ENCODE results near the gene KIAA1549. TPM values are rescaled to one million over a fixed set of nuclear protein-coding genes. Genes with fewer than 3 reads are reported as not detected.
"Not testable (repeated sequence)": the region's sequence is repeated elsewhere in the genome, so short reads cannot be mapped to it uniquely, and the experiment has no call there.

Gene KIAA1549
- total and polyA plus RNA-seq, 2 donors = 0.48 to 1.9 TPM

- H3K27ac ChIP-seq (ENCODE audit: low read depth in 1 of 2, low read length in 1 of 2); H3K4me3 ChIP-seq (ENCODE audit: low read length in 2 of 2); H3K9me3 ChIP-seq (ENCODE audit: control insufficient read depth in 2 of 2, insufficient read depth in 1 of 2, low read length in 1 of 2); DNase-seq (ENCODE audit: low read depth in 6 of 9, low spot score in 9 of 9); H3K4me1 ChIP-seq (ENCODE audit: control insufficient read depth in 2 of 2, insufficient read depth in 2 of 2, low read length in 2 of 2); H3K27me3 ChIP-seq (ENCODE audit: control insufficient read depth in 2 of 2, insufficient read depth in 1 of 2, low read length in 1 of 2); H3K36me3 ChIP-seq (ENCODE audit: control insufficient read depth in 2 of 2, insufficient read depth in 2 of 2, low read length in 1 of 2): not testable (repeated sequence)
- WGBS = 90% methylated on average over 1 of the region's 1 CpG
These were observed 40.6 kb downstream of the KIAA1549 start for GRCh38 chr7:138940602-138941001.

DNA sequence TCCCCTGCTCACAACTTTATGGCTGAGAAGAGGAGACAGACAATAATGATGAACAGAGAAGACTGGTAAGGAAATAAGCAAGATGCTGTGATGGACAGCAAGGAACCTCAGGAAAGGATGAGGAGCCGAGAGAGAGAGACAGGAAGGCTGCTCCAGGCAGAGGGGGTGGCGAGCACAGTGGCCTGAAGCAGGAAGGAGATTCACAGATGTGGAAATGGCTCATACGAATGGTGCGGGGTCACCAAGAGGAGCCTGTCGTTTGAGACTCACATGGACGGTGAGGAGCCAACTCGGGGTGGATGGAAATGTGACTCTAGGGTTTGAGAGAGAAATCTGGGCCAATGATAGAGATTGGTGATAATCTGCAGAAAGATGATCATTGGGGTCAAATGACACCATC lies 43.7 kb downstream of the KIAA1549 start:
- 95% methylated on average over 7 of the region's 7 CpGs for WGBS
- Histone ChIP-seq H3K4me3 (ENCODE audit: low read length in 2 of 2) (no peak overlapping the region), H3K27ac (ENCODE audit: low read depth in 1 of 2, low read length in 1 of 2) (no peak overlapping the region), H3K27me3 (ENCODE audit: control insufficient read depth in 2 of 2, insufficient read depth in 1 of 2, low read length in 1 of 2) (no peaks in the 10 kb centered on the region), H3K4me1 (ENCODE audit: control insufficient read depth in 2 of 2, insufficient read depth in 2 of 2, low read length in 2 of 2) (no peaks in the 10 kb centered on the region), H3K36me3 (ENCODE audit: control insufficient read depth in 2 of 2, insufficient read depth in 2 of 2, low read length in 1 of 2) (no peaks in the 10 kb centered on the region), H3K9me3 (ENCODE audit: control insufficient read depth in 2 of 2, insufficient read depth in 1 of 2, low read length in 1 of 2) (no peaks in the 10 kb centered on the region)
- no peak for DNase-seq (ENCODE audit: low read depth in 6 of 9, low spot score in 9 of 9)

DNA sequence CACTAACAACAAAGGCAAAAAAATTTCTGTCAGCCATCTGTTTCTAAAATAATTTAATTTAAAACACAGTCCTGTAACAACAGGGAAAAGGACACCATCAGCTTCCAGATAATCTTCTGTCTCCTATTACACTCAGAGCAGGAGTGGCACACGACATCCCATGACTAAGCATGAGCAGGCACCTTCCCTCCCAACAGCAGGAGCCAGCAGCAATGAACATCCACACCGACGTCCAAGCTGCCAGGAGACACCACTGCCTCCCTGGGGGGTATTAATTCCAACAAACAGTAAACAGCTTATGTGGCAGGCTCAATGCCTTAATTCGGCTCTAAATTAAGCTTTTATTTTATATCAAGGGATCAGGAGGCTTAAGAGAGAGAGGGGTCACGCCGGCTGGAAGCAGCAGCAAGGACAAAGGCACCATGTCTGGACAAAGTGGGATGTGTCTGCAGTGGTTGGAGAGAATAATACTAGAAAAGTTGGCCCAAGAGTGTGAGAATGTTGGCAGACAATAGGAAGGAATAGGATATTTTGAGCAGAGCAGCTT lies 45.7 kb downstream of the KIAA1549 start:
- Histone ChIP-seq H3K36me3 (ENCODE audit: control insufficient read depth in 2 of 2, insufficient read depth in 2 of 2, low read length in 1 of 2) (no peaks in the 10 kb centered on the region), H3K4me3 (ENCODE audit: low read length in 2 of 2) (no peak overlapping the region), H3K4me1 (ENCODE audit: control insufficient read depth in 2 of 2, insufficient read depth in 2 of 2, low read length in 2 of 2) (no peaks in the 10 kb centered on the region), H3K9me3 (ENCODE audit: control insufficient read depth in 2 of 2, insufficient read depth in 1 of 2, low read length in 1 of 2) (no peaks in the 10 kb centered on the region), H3K27ac (ENCODE audit: low read depth in 1 of 2, low read length in 1 of 2) (no peak overlapping the region), H3K27me3 (ENCODE audit: control insufficient read depth in 2 of 2, insufficient read depth in 1 of 2, low read length in 1 of 2) (no peaks in the 10 kb centered on the region)
- WGBS = 69% methylated on average over 6 of the region's 6 CpGs
- no peak for DNase-seq (ENCODE audit: low read depth in 6 of 9, low spot score in 9 of 9)

- DNase-seq (ENCODE audit: low read depth in 6 of 9, low spot score in 9 of 9) = no peak
- Histone ChIP-seq H3K27ac (ENCODE audit: low read depth in 1 of 2, low read length in 1 of 2) (no peak overlapping the region), H3K36me3 (ENCODE audit: control insufficient read depth in 2 of 2, insufficient read depth in 2 of 2, low read length in 1 of 2) (no peaks in the 10 kb centered on the region), H3K4me3 (ENCODE audit: low read length in 2 of 2) (no peak overlapping the region), H3K9me3 (ENCODE audit: control insufficient read depth in 2 of 2, insufficient read depth in 1 of 2, low read length in 1 of 2) (no peaks in the 10 kb centered on the region), H3K27me3 (ENCODE audit: control insufficient read depth in 2 of 2, insufficient read depth in 1 of 2, low read length in 1 of 2) (no peaks in the 10 kb centered on the region), H3K4me1 (ENCODE audit: control insufficient read depth in 2 of 2, insufficient read depth in 2 of 2, low read length in 2 of 2) (no peaks in the 10 kb centered on the region)
- WGBS = 91% methylated on average over 3 of the region's 3 CpGs
These were observed 46.3 kb downstream of the KIAA1549 start for GRCh38 chr7:138934861-138935260.

- WGBS = 92% methylated on average over 8 of the region's 8 CpGs
These were observed 46.8 kb downstream of the KIAA1549 start for GRCh38 chr7:138934367-138934766.

DNA sequence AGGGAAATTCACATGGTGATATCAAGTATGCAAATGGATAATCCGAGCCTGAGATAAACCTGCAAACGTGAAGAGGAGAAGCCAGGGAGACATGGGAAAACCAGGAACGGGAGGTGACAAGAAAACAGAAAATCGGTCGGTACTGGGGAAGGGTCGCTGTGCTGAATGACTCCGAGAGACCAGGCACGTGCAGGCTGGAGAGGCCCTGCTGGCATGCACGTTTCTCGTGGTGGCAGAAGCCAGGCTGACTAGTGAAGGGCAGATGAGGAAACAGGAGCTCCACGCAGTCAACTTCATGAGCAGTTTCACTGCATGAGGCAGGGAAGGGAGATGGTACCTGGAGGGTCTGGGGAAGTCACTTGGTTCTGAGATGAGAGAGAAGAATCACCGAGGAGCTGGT lies 48.3 kb downstream of the KIAA1549 start:
- WGBS = 98% methylated on average over 12 of the region's 12 CpGs
- Histone ChIP-seq H3K9me3 (ENCODE audit: control insufficient read depth in 2 of 2, insufficient read depth in 1 of 2, low read length in 1 of 2) (no peaks in the 10 kb centered on the region), H3K4me1 (ENCODE audit: control insufficient read depth in 2 of 2, insufficient read depth in 2 of 2, low read length in 2 of 2) (no peaks in the 10 kb centered on the region), H3K27me3 (ENCODE audit: control insufficient read depth in 2 of 2, insufficient read depth in 1 of 2, low read length in 1 of 2) (no peaks in the 10 kb centered on the region), H3K27ac (ENCODE audit: low read depth in 1 of 2, low read length in 1 of 2) (no peak overlapping the region), H3K4me3 (ENCODE audit: low read length in 2 of 2) (no peak overlapping the region), H3K36me3 (ENCODE audit: control insufficient read depth in 2 of 2, insufficient read depth in 2 of 2, low read length in 1 of 2) (no peaks in the 10 kb centered on the region)
- DNase-seq (ENCODE audit: low read depth in 6 of 9, low spot score in 9 of 9) = no peak

More at GRCh38 chr7:138934367-138934766, 46.8 kb downstream of the KIAA1549 start:
- Histone ChIP-seq H3K9me3 (ENCODE audit: control insufficient read depth in 2 of 2, insufficient read depth in 1 of 2, low read length in 1 of 2) (no peaks in the 10 kb centered on the region), H3K36me3 (ENCODE audit: control insufficient read depth in 2 of 2, insufficient read depth in 2 of 2, low read length in 1 of 2) (no peaks in the 10 kb centered on the region), H3K4me3 (ENCODE audit: low read length in 2 of 2) (no peak overlapping the region), H3K27ac (ENCODE audit: low read depth in 1 of 2, low read length in 1 of 2) (no peak overlapping the region), H3K4me1 (ENCODE audit: control insufficient read depth in 2 of 2, insufficient read depth in 2 of 2, low read length in 2 of 2) (no peaks in the 10 kb centered on the region), H3K27me3 (ENCODE audit: control insufficient read depth in 2 of 2, insufficient read depth in 1 of 2, low read length in 1 of 2) (no peaks in the 10 kb centered on the region)
- no peak for DNase-seq (ENCODE audit: low read depth in 6 of 9, low spot score in 9 of 9)

DNA sequence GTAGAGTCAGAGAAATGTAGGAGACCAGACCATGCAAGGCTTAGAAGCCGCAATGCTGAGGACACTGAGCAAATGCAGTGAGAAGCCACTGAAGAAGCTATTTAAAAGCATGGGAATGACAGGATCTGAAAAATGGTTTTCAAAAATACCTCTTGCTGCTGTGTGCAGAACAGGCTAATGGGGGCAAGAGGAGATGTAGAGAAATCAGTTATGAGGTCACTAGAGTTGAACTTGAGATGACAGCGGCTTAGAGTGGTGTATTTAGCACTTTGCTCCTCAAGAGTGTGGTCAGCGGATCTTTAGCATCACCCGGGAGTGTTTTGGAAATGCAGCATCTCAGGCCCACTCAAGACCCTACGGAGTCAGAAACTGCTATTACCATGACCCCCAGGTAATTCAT lies 48.8 kb downstream of the KIAA1549 start:
- 98% methylated on average over 5 of the region's 5 CpGs for WGBS
- Histone ChIP-seq H3K9me3 (ENCODE audit: control insufficient read depth in 2 of 2, insufficient read depth in 1 of 2, low read length in 1 of 2) (no peaks in the 10 kb centered on the region), H3K4me3 (ENCODE audit: low read length in 2 of 2) (no peak overlapping the region), H3K27me3 (ENCODE audit: control insufficient read depth in 2 of 2, insufficient read depth in 1 of 2, low read length in 1 of 2) (no peaks in the 10 kb centered on the region), H3K27ac (ENCODE audit: low read depth in 1 of 2, low read length in 1 of 2) (no peak overlapping the region), H3K4me1 (ENCODE audit: control insufficient read depth in 2 of 2, insufficient read depth in 2 of 2, low read length in 2 of 2) (no peaks in the 10 kb centered on the region), H3K36me3 (ENCODE audit: control insufficient read depth in 2 of 2, insufficient read depth in 2 of 2, low read length in 1 of 2) (no peaks in the 10 kb centered on the region)
- DNase-seq (ENCODE audit: low read depth in 6 of 9, low spot score in 9 of 9) = no peak

DNA sequence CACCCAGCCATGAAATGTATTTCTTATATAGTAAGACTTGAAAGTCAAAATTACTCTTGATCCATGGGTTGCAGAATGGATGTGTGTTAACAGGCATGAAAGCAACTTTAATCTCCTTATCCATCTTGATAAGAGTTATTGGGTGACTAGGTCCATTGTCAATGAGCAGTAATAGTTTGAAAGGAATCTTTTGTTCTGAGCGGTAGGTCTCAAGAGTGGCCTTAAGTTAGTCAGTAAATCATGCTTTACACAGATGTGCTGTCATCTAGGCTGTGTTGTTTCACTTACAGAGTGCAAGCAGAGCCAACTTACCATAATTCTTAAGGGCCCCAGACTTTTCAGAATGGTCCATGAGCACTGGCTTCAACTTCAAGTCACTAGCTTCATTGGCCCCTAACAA lies 51.2 kb downstream of the KIAA1549 start:
- Histone ChIP-seq H3K36me3 (ENCODE audit: control insufficient read depth in 2 of 2, insufficient read depth in 2 of 2, low read length in 1 of 2) (no peaks in the 10 kb centered on the region), H3K27me3 (ENCODE audit: control insufficient read depth in 2 of 2, insufficient read depth in 1 of 2, low read length in 1 of 2) (no peaks in the 10 kb centered on the region), H3K9me3 (ENCODE audit: control insufficient read depth in 2 of 2, insufficient read depth in 1 of 2, low read length in 1 of 2) (no peaks in the 10 kb centered on the region), H3K4me3 (ENCODE audit: low read length in 2 of 2) (no peak overlapping the region), H3K27ac (ENCODE audit: low read depth in 1 of 2, low read length in 1 of 2) (peak overlapping the region in 1 of 2 donors; percentile 11), H3K4me1 (ENCODE audit: control insufficient read depth in 2 of 2, insufficient read depth in 2 of 2, low read length in 2 of 2) (peaks cover 0 to 4% of the 10 kb centered on the region in 2 donors)
- WGBS = 47% methylated on average over 1 of the region's 1 CpG
- DNase-seq (ENCODE audit: low read depth in 6 of 9, low spot score in 9 of 9) = no peak

DNA sequence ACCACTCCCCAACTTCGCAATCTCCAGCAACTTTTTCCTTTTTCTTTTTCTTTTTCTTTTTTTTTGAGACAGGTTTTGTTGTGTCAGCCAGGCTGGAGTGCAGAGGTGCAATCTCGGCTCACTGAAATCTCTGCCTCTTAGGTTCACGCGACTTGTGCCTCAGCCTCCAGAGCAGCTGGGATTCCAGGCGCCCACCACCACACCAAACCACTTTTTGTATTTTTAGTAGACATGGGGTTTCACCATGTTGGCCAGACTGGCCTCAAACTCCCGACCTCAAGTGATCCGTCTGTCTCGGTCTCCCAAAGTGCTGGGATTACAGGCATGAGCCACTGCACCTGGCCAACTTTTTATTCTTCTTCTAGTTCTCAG lies 55.0 kb downstream of the KIAA1549 start:
- peak overlapping the region in 1 of 2 donors; percentile 30 for H3K27ac ChIP-seq (ENCODE audit: low read depth in 1 of 2, low read length in 1 of 2)
- H3K27me3 ChIP-seq (ENCODE audit: control insufficient read depth in 2 of 2, insufficient read depth in 1 of 2, low read length in 1 of 2) = no peaks in the 10 kb centered on the region
- WGBS = 91% methylated on average over 8 of the region's 8 CpGs
- H3K36me3 ChIP-seq (ENCODE audit: control insufficient read depth in 2 of 2, insufficient read depth in 2 of 2, low read length in 1 of 2) = no peaks in the 10 kb centered on the region
- no peak for DNase-seq (ENCODE audit: low read depth in 6 of 9, low spot score in 9 of 9)
- H3K4me3 ChIP-seq (ENCODE audit: low read length in 2 of 2) = no peak overlapping the region
- peaks cover 0 to 4% of the 10 kb centered on the region in 2 donors for H3K4me1 ChIP-seq (ENCODE audit: control insufficient read depth in 2 of 2, insufficient read depth in 2 of 2, low read length in 2 of 2)
- no peaks in the 10 kb centered on the region for H3K9me3 ChIP-seq (ENCODE audit: control insufficient read depth in 2 of 2, insufficient read depth in 1 of 2, low read length in 1 of 2)

Measured in thymus (tissue), 11 donors.